Mucosa of descending colon (tissue), 3 donors: ENCODE results near the gene HMHB1. TPM values are rescaled to one million over a fixed set of nuclear protein-coding genes. Genes with fewer than 3 reads are reported as not detected.

ENCODE experiments used
- ATAC-seq: fragments of 200-7000 bp; cut with Tn5 transposase; one replicate; pipeline ENCODE4 v1.9.1; 2020; ENCODE audit warnings: mild to moderate bottlenecking, moderate library complexity
- DNase-seq, 3 donors: peaks; one replicate each; pipeline ENCODE4 v3.0.0-alpha.2; 2020
- H3K36me3 ChIP-seq: fragments of 200-600 bp; one replicate; pipeline ENCODE4 v1.8.0; 2021; ENCODE audit warnings: low read depth, mild to moderate bottlenecking
- H3K4me1 ChIP-seq: fragments of 200-600 bp; one replicate; pipeline ENCODE4 v1.8.0; 2021; ENCODE audit warnings: low read depth, mild to moderate bottlenecking
- H3K4me3 ChIP-seq: fragments of 200-600 bp; one replicate; pipeline ENCODE4 v1.8.0; 2021; ENCODE audit warnings: mild to moderate bottlenecking
- H3K9me3 ChIP-seq: fragments of 200-600 bp; one replicate; pipeline ENCODE4 v1.8.0; 2021; ENCODE audit warnings: mild to moderate bottlenecking
- CTCF ChIP-seq: fragments of 200-600 bp; IDR thresholded peaks from one replicate; pipeline ENCODE4 v1.8.0; 2022; ENCODE audit warnings: antibody characterized with exemption, mild to moderate bottlenecking
- intact Hi-C, 2 donors: fragments of 100-400 bp; cut with DNase I in 1 of 2; cut with micrococcal nuclease in 1 of 2; formaldehyde crosslinking; loops; one replicate each; pipeline versions ENCODE4 v1.11.0 to v1.11.1; 2022; cut with DNase I, micrococcal nuclease
- total RNA-seq, 3 donors: library from RNA; stranded (reverse); fragmentation: NEBNext Ultra II Directional in 2 of 3; extraction: Animal tissue kit (Norgen Biotek cat#: 25700) in 2 of 3; gene quantifications; one replicate each; pipeline versions ENCODE4 v1.2.1 to v1.2.4, GENCODE V29; 2021 to 2023
- donor health status: DM: no; HTN: no; CAD: no; lungs with moderate emphysema.
- donor health status: DM: no; HTN: no; CAD: no.
- donor health status: DM: no; HTN: yes; CAD: no.

The HMHB1 gene
- total RNA-seq, 3 donors from 2014 or later: not detected

GRCh38 chr5:143781993-143782520, 29.9 kb upstream of the HMHB1 start:
- Histone ChIP-seq H3K9me3 (no peaks in the 10 kb centered on the region), H3K36me3 (no peaks in the 10 kb centered on the region), H3K4me1 (no peaks in the 10 kb centered on the region), H3K4me3 (no peak overlapping the region)
- TF ChIP-seq CTCF: no peak
- intact Hi-C loops: no loop called here
- no peak for DNase-seq
- ATAC-seq: no peak

- DNase-seq (no peak), ATAC-seq (no peak)
- Histone ChIP-seq H3K4me3 (no peak overlapping the region), H3K9me3 (no peaks in the 10 kb centered on the region), H3K36me3 (no peaks in the 10 kb centered on the region), H3K4me1 (no peaks in the 10 kb centered on the region)
- intact Hi-C loops: no loop called here
- no peak for TF ChIP-seq CTCF
Observed at GRCh38 chr5:143782588-143783386, 29.2 kb upstream of the HMHB1 start.

GRCh38 chr5:143788401-143788800, 23.6 kb upstream of the HMHB1 start:
- no peaks in the 10 kb centered on the region for H3K36me3 ChIP-seq
- DNase-seq: no peak
- no peak for TF ChIP-seq CTCF
- no peaks in the 10 kb centered on the region for H3K4me1 ChIP-seq
- intact Hi-C loops: no loop called here
- ATAC-seq: no peak
- H3K4me3 ChIP-seq: no peak overlapping the region
- no peaks in the 10 kb centered on the region for H3K9me3 ChIP-seq

- no peak for DNase-seq
Observed at GRCh38 chr5:143790457-143791112, 21.4 kb upstream of the HMHB1 start.

More at GRCh38 chr5:143790457-143791112, 21.4 kb upstream of the HMHB1 start:
- TF ChIP-seq CTCF: no peak
- H3K9me3 ChIP-seq: no peaks in the 10 kb centered on the region
- no peak overlapping the region for H3K4me3 ChIP-seq
- intact Hi-C loops: no loop called here
- no peaks in the 10 kb centered on the region for H3K4me1 ChIP-seq
- H3K36me3 ChIP-seq: no peaks in the 10 kb centered on the region
- no peak for ATAC-seq
